NOMO-1 treated with dmso at 0.1 percent for 144 hours (cell line): ENCODE data around the gene CTR9.
"Not testable (repeated sequence)": the region's sequence is repeated elsewhere in the genome, so short reads cannot be mapped to it uniquely, and the experiment has no call there.

ENCODE experiments used
- DNase-seq: peaks from one replicate; lab custom pipeline; 2025; ENCODE audit not compliant: unreplicated experiment; lab: John Stamatoyannopoulos, UW

The CTR9 gene

DNA sequence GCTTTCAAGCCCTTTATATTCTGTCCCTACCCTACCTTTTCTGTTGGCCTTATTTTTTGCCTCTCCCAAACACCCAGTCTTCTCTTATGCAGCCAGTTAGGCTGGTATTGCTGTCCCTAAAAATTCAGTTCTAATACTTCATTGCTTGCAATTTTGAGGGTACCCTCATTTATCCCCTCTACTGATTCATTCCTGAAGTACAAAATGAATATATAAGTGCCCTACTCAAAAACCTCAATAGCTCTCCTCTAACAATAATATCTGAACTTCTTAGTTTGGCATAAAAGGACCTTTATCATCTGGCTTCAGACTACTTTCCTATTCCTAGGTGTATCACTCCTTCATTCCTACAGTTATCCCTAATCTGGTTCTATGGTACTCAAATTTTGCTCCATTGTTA is 62.9 kb downstream of the CTR9 start:
- no peak for DNase-seq

DNA sequence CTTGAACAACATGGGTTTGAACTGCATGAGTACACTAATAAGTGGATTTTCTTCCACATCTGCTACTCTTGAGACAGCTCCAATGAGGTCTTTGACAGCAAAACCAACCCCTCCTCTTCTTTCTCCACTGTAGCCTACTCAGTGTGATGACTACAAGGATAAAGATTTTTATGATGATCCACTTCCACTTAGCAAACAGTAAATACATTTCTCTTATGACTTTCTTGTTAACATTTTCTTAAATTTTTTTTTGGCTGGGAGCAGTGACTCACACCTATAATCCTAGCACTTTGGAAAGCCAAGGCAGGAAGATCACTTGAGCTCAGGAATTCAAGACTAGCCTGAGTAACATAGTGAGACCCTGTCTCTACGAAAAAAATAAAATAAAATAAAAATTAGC is 67.5 kb downstream of the CTR9 start:
- no peak for DNase-seq

GRCh38 chr11:10822491-10822890 is 71.4 kb downstream of the CTR9 start:
- DNase-seq = not testable (repeated sequence)

- no peak for DNase-seq
Measured at GRCh38 chr11:10823152-10823579, 72.1 kb downstream of the CTR9 start.

GRCh38 chr11:10824888-10825287 is 73.8 kb downstream of the CTR9 start:
- peak; percentile 38 for DNase-seq

- DNase-seq = no peak
Measured at GRCh38 chr11:10828402-10828801, 77.4 kb downstream of the CTR9 start.

GRCh38 chr11:10829139-10829538 is 78.1 kb downstream of the CTR9 start:
- no peak for DNase-seq
